Gastroesophageal sphincter (tissue), 4 donors: ENCODE data around the gene ELF2. TPM values are rescaled to one million over a fixed set of nuclear protein-coding genes. Genes with fewer than 3 reads are reported as not detected.
"Not testable (repeated sequence)": the region's sequence is repeated elsewhere in the genome, so short reads cannot be mapped to it uniquely, and the experiment has no call there.

Source experiments
- ATAC-seq: fragments of 150-250 bp; one replicate; pipeline ENCODE4 v1.9.1; 2016; ENCODE audit warnings: mild to moderate bottlenecking, moderate library complexity
- H3K27ac ChIP-seq, 4 donors: fragments of 200-600 bp; sonication (generic) in 3 of 4; 1 replicate in 3 of 4; 2 replicates in 1 of 4; pipeline ENCODE4 v1.5.1; 2016 to 2019
- H3K27me3 ChIP-seq: fragments of 200-600 bp; sonication (generic); one replicate; pipeline ENCODE4 v1.5.1; 2019
- H3K36me3 ChIP-seq, 2 donors: fragments of 200-600 bp; sonication (generic); one replicate each; pipeline ENCODE4 v1.5.1; 2019; ENCODE audit warnings: control low read depth in 1 of 2
- H3K4me1 ChIP-seq, 3 donors: fragments of 200-600 bp; sonication (generic); 1 replicate in 2 of 3; 2 replicates in 1 of 3; pipeline ENCODE4 v1.5.1; 2016 to 2019; ENCODE audit warnings: control low read depth in 2 of 3
- H3K4me3 ChIP-seq, 2 donors: fragments of 200-600 bp; sonication (generic); one replicate each; pipeline ENCODE4 v1.5.1; 2019; ENCODE audit warnings: mild to moderate bottlenecking in 1 of 2, moderate library complexity in 1 of 2
- H3K9me3 ChIP-seq, 3 donors: fragments of 200-600 bp; sonication (generic); one replicate each; pipeline ENCODE4 v1.5.1; 2017 to 2019; ENCODE audit warnings: control low read depth in 2 of 3
- EP300 ChIP-seq: sonication (generic); formaldehyde crosslinking; IDR thresholded peaks from one replicate; pipeline ENCODE4 v1.6.1; 2017; ENCODE audit warnings: antibody characterized with exemption, mild to moderate bottlenecking
- POLR2A ChIP-seq, 2 donors: fragments of 450-650 bp; IDR thresholded peaks; one replicate each; pipeline ENCODE4 v1.6.1; 2017; ENCODE audit warnings: antibody characterized with exemption in 2 of 2, mild to moderate bottlenecking in 2 of 2, moderate library complexity in 1 of 2
- POLR2AphosphoS5 ChIP-seq: sonication (generic); formaldehyde crosslinking; IDR thresholded peaks from one replicate; pipeline ENCODE4 v1.6.1; 2017; ENCODE audit warnings: antibody characterized with exemption
- WGBS, 2 donors: methylation state at CpG; one replicate each; pipeline ENCODE4 v1.1.5; 2018; ENCODE audit warnings: low coverage in 1 of 2; 5-methylcytosine and 5-hydroxymethylcytosine counted together
- total RNA-seq, 4 donors: library from RNA; depleted of rRNA; stranded (reverse); fragments of >200 nt; gene quantifications; one replicate each; pipeline ENCODE4 v1.1.0, GENCODE V29; 2016
- TF ChIP-seq, protein P1 (sequence below), 4 experiments: fragments of 200-600 bp in 2 of 4; fragments of 450-650 bp in 2 of 4; sonication (generic) in 1 of 4; IDR thresholded peaks; one replicate each; pipeline ENCODE4 v1.5.1; 2017 to 2019; ENCODE audit warnings: antibody characterized with exemption in 4 of 4, mild to moderate bottlenecking in 2 of 4, moderate library complexity in 2 of 4

The ELF2 gene
- total RNA-seq, 4 donors from 2014 or later = 51.2 to 73.0 (median 60.0) TPM

DNA sequence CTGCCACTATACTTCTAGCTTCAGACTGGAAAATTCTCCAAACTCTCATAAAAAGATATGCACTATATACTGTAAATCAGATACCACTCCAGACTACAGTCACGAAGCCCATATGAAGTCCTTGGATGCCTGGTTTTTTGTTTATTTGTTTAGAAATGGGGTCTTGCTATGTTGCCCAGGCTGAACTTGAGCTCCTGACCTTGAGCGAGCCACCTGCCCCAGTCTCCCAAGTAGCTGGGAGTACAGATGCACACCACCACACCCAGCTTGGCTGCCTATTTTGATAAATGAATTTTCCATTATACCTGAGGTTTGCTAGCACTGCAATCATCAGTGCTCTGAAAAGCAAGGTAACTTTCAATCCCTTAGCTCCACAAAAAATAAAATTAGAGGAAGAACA, 53.1 kb downstream of the ELF2 start:
- Histone ChIP-seq H3K27me3 (no peaks in the 10 kb centered on the region), H3K9me3 (no peaks in the 10 kb centered on the region), H3K4me3 (no peak overlapping the region), H3K36me3 (peaks cover 0 to 24% of the 10 kb centered on the region in 2 donors), H3K27ac (no peak overlapping the region), H3K4me1 (no peaks in the 10 kb centered on the region)
- 100% methylated on average over 1 to 2 of the region's 2 CpGs for WGBS, 2 donors
- no peak for ATAC-seq
- TF ChIP-seq, protein P1, sequence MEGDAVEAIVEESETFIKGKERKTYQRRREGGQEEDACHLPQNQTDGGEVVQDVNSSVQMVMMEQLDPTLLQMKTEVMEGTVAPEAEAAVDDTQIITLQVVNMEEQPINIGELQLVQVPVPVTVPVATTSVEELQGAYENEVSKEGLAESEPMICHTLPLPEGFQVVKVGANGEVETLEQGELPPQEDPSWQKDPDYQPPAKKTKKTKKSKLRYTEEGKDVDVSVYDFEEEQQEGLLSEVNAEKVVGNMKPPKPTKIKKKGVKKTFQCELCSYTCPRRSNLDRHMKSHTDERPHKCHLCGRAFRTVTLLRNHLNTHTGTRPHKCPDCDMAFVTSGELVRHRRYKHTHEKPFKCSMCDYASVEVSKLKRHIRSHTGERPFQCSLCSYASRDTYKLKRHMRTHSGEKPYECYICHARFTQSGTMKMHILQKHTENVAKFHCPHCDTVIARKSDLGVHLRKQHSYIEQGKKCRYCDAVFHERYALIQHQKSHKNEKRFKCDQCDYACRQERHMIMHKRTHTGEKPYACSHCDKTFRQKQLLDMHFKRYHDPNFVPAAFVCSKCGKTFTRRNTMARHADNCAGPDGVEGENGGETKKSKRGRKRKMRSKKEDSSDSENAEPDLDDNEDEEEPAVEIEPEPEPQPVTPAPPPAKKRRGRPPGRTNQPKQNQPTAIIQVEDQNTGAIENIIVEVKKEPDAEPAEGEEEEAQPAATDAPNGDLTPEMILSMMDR (IDR thresholded peaks at IDR 0.05) = no peak
- TF ChIP-seq POLR2AphosphoS5 (no peak), EP300 (no peak), POLR2A (IDR thresholded peaks at IDR 0.05) (no peak)

DNA sequence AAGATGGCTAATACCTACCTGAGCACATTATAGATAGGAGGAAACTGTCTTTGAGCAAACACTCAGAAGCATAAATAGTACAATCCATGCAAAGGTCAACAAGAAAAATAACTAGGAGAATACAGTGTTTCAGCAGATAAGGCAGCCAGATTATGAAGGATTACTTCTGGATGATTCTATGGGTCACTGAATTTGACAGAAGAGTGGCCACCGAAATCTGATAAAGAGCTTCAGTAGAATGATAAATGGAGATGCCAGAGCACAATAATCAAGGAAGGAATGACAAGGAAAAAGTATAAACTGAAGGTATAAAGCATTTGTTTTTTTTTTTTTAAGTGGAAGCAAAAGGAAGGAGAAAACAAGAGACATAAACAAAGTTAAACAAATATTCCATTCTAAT, 58.7 kb downstream of the ELF2 start:
- no peaks in the 10 kb centered on the region for H3K4me1 ChIP-seq
- peaks cover 0 to 48% of the 10 kb centered on the region in 2 donors for H3K36me3 ChIP-seq
- ATAC-seq = no peak
- no peak overlapping the region for H3K4me3 ChIP-seq
- no peaks in the 10 kb centered on the region for H3K9me3 ChIP-seq
- H3K27me3 ChIP-seq = no peaks in the 10 kb centered on the region
- TF ChIP-seq EP300 (no peak), POLR2A (IDR thresholded peaks at IDR 0.05) (no peak), POLR2AphosphoS5 (no peak)
- TF ChIP-seq, protein P1 (IDR thresholded peaks at IDR 0.05) = no peak
- 40 to 100% methylated on average over 1 of the region's 1 CpG for WGBS, 2 donors
- no peak overlapping the region for H3K27ac ChIP-seq

DNA sequence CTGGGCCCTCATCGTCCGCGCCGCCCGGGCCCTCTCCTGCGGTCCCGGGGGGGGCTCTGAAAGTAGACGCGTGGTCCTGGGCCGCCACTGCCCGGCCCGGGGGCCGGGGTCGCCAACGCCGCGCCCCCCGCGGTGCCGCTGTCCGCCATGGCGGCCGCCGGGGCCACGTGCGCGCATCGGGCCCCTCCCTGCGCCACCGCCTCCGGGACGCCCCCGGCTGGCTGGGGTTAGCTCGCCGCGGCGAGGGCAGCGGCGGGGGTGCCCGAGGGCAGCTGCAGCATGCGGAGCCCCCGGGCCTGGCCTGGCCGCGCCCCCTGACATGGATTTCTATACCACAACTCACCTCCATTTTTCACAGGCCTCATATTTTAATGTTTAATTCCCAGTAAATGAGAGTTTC, 61.8 kb downstream of the ELF2 start:
- Histone ChIP-seq H3K9me3 (no peaks in the 10 kb centered on the region), H3K4me3 (no peak overlapping the region), H3K27me3 (no peaks in the 10 kb centered on the region), H3K4me1 (no peaks in the 10 kb centered on the region), H3K27ac (no peak overlapping the region), H3K36me3 (peaks cover 0 to 36% of the 10 kb centered on the region in 2 donors)
- TF ChIP-seq POLR2AphosphoS5 = no peak
- TF ChIP-seq, protein P1 (IDR thresholded peaks at IDR 0.05) = no peak
- TF ChIP-seq POLR2A (IDR thresholded peaks at IDR 0.05) = no peak
- TF ChIP-seq EP300 = no peak
- no peak for ATAC-seq
- WGBS, 2 donors = 88 to 100% methylated on average over 2 to 3 of the region's 44 CpGs

DNA sequence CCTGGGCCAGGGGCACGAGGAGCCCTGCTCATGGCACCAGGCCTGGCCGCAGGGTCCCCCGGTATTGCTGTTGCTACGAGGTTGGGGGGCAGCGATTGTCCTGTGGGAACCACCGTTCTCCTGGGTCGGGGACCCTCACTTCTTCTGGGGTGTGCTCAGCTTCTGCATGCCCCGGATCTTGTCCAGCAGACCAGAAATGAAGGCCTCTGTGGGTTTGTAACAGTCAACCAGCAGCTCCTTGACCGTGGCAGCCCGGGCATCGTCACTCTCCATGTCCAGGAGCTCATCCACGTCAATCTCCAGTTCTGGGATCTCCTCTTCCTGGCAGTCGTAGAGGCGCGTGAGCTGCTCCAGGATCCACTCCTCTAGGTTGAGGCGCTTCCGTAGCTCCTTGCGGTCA, 62.2 kb downstream of the ELF2 start:
- H3K27ac ChIP-seq, H3K4me1 ChIP-seq, H3K9me3 ChIP-seq, H3K4me3 ChIP-seq, ATAC-seq, H3K27me3 ChIP-seq: not testable (repeated sequence)
- peaks cover 0 to 36% of the 10 kb centered on the region in 2 donors for H3K36me3 ChIP-seq
- 98 to 100% methylated on average over 1 to 11 of the region's 18 CpGs for WGBS, 2 donors

DNA sequence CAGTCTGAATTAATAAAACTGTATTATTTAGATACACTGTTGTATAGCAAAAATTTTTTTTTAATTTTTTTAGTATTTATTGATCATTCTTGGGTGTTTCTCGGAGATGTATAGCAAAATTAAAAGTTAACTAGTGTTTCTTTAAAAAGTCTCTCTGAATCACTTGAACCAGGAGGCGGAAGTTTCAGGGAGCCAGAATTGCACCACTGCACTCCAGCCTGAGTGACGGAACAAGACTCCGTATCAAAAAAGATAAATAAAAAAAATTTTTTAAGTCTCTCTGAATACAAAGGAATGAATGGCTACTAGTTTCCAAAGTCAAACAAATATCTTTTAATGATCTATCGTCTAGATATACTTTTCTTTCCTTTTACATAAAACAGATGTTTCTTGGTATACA, 64.4 kb downstream of the ELF2 start:
- ATAC-seq = no peak
- no peaks in the 10 kb centered on the region for H3K9me3 ChIP-seq
- H3K27me3 ChIP-seq = no peaks in the 10 kb centered on the region
- peaks cover 0 to 4% (median 0%) of the 10 kb centered on the region in 3 donors for H3K4me1 ChIP-seq
- WGBS, 2 donors = 85 to 96% methylated on average over 4 to 5 of the region's 5 CpGs
- no peak for TF ChIP-seq POLR2AphosphoS5
- H3K4me3 ChIP-seq = no peak overlapping the region
- H3K36me3 ChIP-seq = peaks cover 0 to 34% of the 10 kb centered on the region in 2 donors
- H3K27ac ChIP-seq = no peak overlapping the region

DNA sequence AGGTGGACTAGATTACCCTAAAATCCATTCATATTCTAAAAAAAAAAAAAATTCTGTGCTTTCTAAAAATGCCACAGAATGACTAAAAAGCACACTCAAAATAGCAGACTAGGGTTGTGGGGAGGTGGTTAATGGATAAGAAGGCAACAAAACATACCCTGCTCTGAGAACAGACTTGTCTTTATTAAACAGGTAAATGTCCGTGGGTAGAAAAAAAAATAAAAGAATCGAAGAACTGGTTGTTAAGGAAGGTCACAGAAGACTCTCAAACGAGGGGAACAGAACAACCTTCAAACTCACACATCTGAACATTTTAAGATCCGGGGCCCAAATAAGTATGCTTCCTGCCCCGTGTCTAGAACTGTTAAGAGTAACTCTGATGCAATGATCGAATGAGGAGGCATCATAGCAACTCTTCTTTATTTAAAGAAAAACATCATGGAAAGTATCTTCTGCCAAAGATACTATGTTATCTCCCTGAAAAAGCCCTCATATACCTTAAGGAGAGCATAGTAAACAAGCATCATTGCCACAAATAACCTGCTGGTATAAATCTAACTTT, 68.4 kb downstream of the ELF2 start:
- TF ChIP-seq POLR2AphosphoS5 (no peak), EP300 (no peak), POLR2A (IDR thresholded peaks at IDR 0.05) (no peak)
- TF ChIP-seq, protein P1 (IDR thresholded peaks at IDR 0.05) = no peak
- Histone ChIP-seq H3K27me3 (no peaks in the 10 kb centered on the region), H3K36me3 (peaks cover 0 to 3% of the 10 kb centered on the region in 2 donors), H3K27ac (no peak overlapping the region), H3K4me1 (peaks cover 0 to 4% (median 0%) of the 10 kb centered on the region in 3 donors), H3K4me3 (no peak overlapping the region), H3K9me3 (no peaks in the 10 kb centered on the region)
- WGBS, 2 donors = 80 to 81% methylated on average over 6 of the region's 6 CpGs
- ATAC-seq = no peak
